ENCODE measurements around the gene ABRAXAS1. TPM values are rescaled to one million over a fixed set of nuclear protein-coding genes. Genes with fewer than 3 reads are reported as not detected.

Gene ABRAXAS1
- total RNA-seq, 1 experiment from 2014 or later, result 24.7 TPM

GRCh38 chr4:83516042-83516772 lies 31.3 kb upstream of the ABRAXAS1 start:
- Histone ChIP-seq H3K56ac (ENCODE audit: insufficient read length, low read depth, low read length) (no peak overlapping the region), H3K4me2 (ENCODE audit: insufficient read depth, insufficient read length, low read length) (no peak overlapping the region), H3K4ac (ENCODE audit: low read depth, low read length) (no peak overlapping the region), H2BK120ac (ENCODE audit: low read depth, low read length, poor library complexity, severe bottlenecking) (no peak overlapping the region), H3T11ph (ENCODE audit: low read length) (no peak overlapping the region), H3K9me3 (ENCODE audit: control insufficient read depth, low read depth, low read length) (no peaks in the 10 kb centered on the region), H3K27ac (ENCODE audit: insufficient read length, low read depth, low read length) (no peak overlapping the region), H3K27me3 (ENCODE audit: insufficient read depth, low read length) (no peaks in the 10 kb centered on the region), H2AFZ (ENCODE audit: low read length) (no peak overlapping the region), H4K20me1 (ENCODE audit: control insufficient read depth, insufficient read depth, insufficient read length) (no peaks in the 10 kb centered on the region), H2BK20ac (ENCODE audit: low read depth, low read length, poor library complexity, severe bottlenecking) (no peak overlapping the region), H2BK12ac (ENCODE audit: insufficient read length, low read depth, low read length) (no peak overlapping the region), H3K9ac (ENCODE audit: extremely low read depth, insufficient read length, low read length) (no peak overlapping the region), H4K5ac (ENCODE audit: insufficient read length, low read depth, low read length) (no peak overlapping the region), H3K18ac (ENCODE audit: insufficient read length, low read depth, low read length) (no peak overlapping the region), H3K23ac (ENCODE audit: insufficient read length, low read depth, low read length) (no peak overlapping the region), H2AK5ac (ENCODE audit: insufficient read length, low read length) (no peak overlapping the region), H3K79me1 (ENCODE audit: insufficient read depth, low read depth, low read length, poor library complexity, severe bottlenecking) (no peaks in the 10 kb centered on the region), H3K14ac (ENCODE audit: insufficient read depth, low read length) (no peak overlapping the region), H4K91ac (ENCODE audit: insufficient read length, low read depth, low read length) (no peak overlapping the region), H3K79me2 (ENCODE audit: insufficient read depth, low read length) (no peaks in the 10 kb centered on the region), H2BK5ac (ENCODE audit: insufficient read length, low read length) (no peak overlapping the region), H4K8ac (replicated peaks; ENCODE audit: insufficient read length, low read depth, low read length) (no peak overlapping the region), H3K23me2 (ENCODE audit: insufficient read length, low read depth, low read length, poor library complexity, severe bottlenecking) (no peaks in the 10 kb centered on the region), H3K4me1 (ENCODE audit: insufficient read depth, low read length) (no peaks in the 10 kb centered on the region), H2BK15ac (ENCODE audit: low read depth, low read length) (no peak overlapping the region)
- no peak overlapping the region for H3K27ac Mint-ChIP-seq
- no peak for DNase-seq
- H3K4me1 Mint-ChIP-seq, result no peaks in the 10 kb centered on the region
- H3K9me3 Mint-ChIP-seq, result no peaks in the 10 kb centered on the region
- H3K36me3 Mint-ChIP-seq (ENCODE audit: insufficient read depth in 1 of 3, low read depth in 3 of 3), result no peaks in the 10 kb centered on the region
- no CpG with 5 or more reads among the region's 3 CpGs for WGBS (ENCODE audit: extremely low coverage, insufficient read length, low lambda C conversion rate)
- no peak overlapping the region for H3K4me3 Mint-ChIP-seq
- no peaks in the 10 kb centered on the region for H3K27me3 Mint-ChIP-seq (ENCODE audit: low read depth)
- TF ChIP-seq, protein P1, sequence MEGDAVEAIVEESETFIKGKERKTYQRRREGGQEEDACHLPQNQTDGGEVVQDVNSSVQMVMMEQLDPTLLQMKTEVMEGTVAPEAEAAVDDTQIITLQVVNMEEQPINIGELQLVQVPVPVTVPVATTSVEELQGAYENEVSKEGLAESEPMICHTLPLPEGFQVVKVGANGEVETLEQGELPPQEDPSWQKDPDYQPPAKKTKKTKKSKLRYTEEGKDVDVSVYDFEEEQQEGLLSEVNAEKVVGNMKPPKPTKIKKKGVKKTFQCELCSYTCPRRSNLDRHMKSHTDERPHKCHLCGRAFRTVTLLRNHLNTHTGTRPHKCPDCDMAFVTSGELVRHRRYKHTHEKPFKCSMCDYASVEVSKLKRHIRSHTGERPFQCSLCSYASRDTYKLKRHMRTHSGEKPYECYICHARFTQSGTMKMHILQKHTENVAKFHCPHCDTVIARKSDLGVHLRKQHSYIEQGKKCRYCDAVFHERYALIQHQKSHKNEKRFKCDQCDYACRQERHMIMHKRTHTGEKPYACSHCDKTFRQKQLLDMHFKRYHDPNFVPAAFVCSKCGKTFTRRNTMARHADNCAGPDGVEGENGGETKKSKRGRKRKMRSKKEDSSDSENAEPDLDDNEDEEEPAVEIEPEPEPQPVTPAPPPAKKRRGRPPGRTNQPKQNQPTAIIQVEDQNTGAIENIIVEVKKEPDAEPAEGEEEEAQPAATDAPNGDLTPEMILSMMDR (conservative IDR thresholded peaks at IDR 0.05), result no peak
